ENCODE data around the gene GDF10.

GRCh38 chr10:47347303-47347675 is 47.3 kb downstream of the GDF10 start:
- no peak for TF ChIP-seq CTCF (IDR thresholded peaks at IDR 0.05)
- no peak for TF ChIP-seq EP300 (IDR thresholded peaks at IDR 0.05; ENCODE audit: borderline replicate concordance in 1 of 2, low read depth in 1 of 2, low read length in 1 of 2)
- TF ChIP-seq EZH2phosphoT487 (IDR thresholded peaks at IDR 0.05; ENCODE audit: borderline replicate concordance, low read depth) = no peak
- no peak for TF ChIP-seq TAF1 (IDR thresholded peaks at IDR 0.05; ENCODE audit: borderline replicate concordance, low read depth, low read length)
- TF ChIP-seq ELF1 (IDR thresholded peaks at IDR 0.05) = no peak
- TF ChIP-seq PBX3 (IDR thresholded peaks at IDR 0.05) = no peak
